ENCODE results near the gene TIMP2. TPM values are rescaled to one million over a fixed set of nuclear protein-coding genes. Genes with fewer than 3 reads are reported as not detected.

Gene TIMP2
- total and polyA plus RNA-seq, 2 of the 13 experiments (the other 11 are each of a cell fraction or from before 2014, with no cell fraction given), result 3.8 to 8.5 TPM

DNA sequence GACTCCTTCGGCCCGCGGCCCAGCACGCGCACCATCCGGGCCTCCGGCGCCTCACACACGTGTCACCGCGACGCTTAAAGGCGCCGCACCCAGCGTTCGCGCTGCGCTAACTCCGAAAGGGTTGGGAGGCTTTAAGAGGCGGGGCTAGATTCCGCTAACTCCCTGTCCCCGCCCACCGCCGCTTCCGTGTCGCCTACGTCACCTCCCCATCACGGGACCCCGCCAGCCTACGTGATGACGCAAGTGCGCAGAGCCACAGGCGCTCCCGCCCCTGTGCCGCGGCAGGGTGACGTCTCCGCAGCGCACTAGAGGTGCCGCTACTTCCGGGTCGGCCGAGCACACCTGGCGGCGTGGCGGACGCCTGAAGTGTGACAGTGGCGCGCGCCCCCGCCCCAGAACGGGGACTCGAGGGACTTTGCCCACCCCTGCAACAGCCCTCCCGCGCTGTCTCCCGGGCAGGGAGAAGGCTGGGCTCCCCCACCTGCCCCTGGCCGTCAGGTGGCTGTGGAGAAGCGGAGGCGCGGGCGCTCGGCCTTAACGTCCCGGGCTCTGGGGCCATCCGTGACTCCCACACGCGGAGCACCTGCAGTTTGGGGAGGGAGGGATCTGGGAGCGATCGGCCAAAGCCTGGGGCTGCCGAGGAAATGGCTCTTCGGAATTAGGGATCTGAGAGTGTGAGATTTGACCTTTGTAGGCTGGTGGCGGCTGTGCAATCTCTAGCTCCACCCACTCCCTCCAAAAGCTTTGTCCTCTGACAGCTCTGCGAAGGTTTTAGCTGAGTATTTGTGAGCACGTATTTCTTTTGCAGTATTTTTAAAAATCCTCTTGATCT, 84.2 kb downstream of the TIMP2 start, which contains the start of gene USP36 (continued):
- TF ChIP-seq ZBTB20 (CRISPR knock-in tag; IDR thresholded peaks at IDR 0.05; ENCODE audit: borderline replicate concordance, low read depth), result peak; percentile 83
- TF ChIP-seq ZNF510 (CRISPR knock-in tag; IDR thresholded peaks at IDR 0.05; ENCODE audit: low read depth), result peak; percentile 93
- TF ChIP-seq, protein P1, sequence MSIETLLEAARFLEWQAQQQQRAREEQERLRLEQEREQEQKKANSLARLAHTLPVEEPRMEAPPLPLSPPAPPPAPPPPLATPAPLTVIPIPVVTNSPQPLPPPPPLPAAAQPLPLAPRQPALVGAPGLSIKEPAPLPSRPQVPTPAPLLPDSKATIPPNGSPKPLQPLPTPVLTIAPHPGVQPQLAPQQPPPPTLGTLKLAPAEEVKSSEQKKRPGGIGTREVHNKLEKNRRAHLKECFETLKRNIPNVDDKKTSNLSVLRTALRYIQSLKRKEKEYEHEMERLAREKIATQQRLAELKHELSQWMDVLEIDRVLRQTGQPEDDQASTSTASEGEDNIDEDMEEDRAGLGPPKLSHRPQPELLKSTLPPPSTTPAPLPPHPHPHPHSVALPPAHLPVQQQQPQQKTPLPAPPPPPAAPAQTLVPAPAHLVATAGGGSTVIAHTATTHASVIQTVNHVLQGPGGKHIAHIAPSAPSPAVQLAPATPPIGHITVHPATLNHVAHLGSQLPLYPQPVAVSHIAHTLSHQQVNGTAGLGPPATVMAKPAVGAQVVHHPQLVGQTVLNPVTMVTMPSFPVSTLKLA (IDR thresholded peaks at IDR 0.05), result peak; percentile 85
- peak; percentile 80; the same call in 1 of the 2 replicates for TF ChIP-seq ZNF773 (CRISPR knock-in tag; IDR thresholded peaks at IDR 0.05; ENCODE audit: borderline replicate concordance)
- TF ChIP-seq CBX2 (IDR thresholded peaks at IDR 0.05; ENCODE audit: low read depth, low read length), result no peak
- no peak for TF ChIP-seq CBX2 (CRISPR knock-in tag; IDR thresholded peaks at IDR 0.05; ENCODE audit: low read depth)
- peak; percentile 70; the same call in 1 of the 2 replicates for TF ChIP-seq MIER2 (CRISPR knock-in tag; IDR thresholded peaks at IDR 0.05)
- TF ChIP-seq CREBL2 (CRISPR knock-in tag; IDR thresholded peaks at IDR 0.05; ENCODE audit: borderline replicate concordance), result 0 out of 2 replicates have a peak, but pooled peaks have one; percentile 7
- peak; percentile 88; the same call in 1 of the 2 replicates for TF ChIP-seq STAT5B (CRISPR knock-in tag; IDR thresholded peaks at IDR 0.05)
- TF ChIP-seq ZNF138 (CRISPR knock-in tag; IDR thresholded peaks at IDR 0.05; ENCODE audit: low read depth), result peak; percentile 26
- TF ChIP-seq, protein P2, sequence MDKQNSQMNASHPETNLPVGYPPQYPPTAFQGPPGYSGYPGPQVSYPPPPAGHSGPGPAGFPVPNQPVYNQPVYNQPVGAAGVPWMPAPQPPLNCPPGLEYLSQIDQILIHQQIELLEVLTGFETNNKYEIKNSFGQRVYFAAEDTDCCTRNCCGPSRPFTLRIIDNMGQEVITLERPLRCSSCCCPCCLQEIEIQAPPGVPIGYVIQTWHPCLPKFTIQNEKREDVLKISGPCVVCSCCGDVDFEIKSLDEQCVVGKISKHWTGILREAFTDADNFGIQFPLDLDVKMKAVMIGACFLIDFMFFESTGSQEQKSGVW (CRISPR knock-in tag; IDR thresholded peaks at IDR 0.05; ENCODE audit: borderline replicate concordance), result no peak
- TF ChIP-seq, protein P3, sequence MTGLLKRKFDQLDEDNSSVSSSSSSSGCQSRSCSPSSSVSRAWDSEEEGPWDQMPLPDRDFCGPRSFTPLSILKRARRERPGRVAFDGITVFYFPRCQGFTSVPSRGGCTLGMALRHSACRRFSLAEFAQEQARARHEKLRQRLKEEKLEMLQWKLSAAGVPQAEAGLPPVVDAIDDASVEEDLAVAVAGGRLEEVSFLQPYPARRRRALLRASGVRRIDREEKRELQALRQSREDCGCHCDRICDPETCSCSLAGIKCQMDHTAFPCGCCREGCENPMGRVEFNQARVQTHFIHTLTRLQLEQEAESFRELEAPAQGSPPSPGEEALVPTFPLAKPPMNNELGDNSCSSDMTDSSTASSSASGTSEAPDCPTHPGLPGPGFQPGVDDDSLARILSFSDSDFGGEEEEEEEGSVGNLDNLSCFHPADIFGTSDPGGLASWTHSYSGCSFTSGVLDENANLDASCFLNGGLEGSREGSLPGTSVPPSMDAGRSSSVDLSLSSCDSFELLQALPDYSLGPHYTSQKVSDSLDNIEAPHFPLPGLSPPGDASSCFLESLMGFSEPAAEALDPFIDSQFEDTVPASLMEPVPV (CRISPR knock-in tag; IDR thresholded peaks at IDR 0.05), result peak; percentile 99
- peak; percentile 96 for TF ChIP-seq ZNF44 (CRISPR knock-in tag; IDR thresholded peaks at IDR 0.05)
- TF ChIP-seq SP4 (CRISPR knock-in tag; IDR thresholded peaks at IDR 0.05), result peak; percentile 100
- peak; percentile 83 for TF ChIP-seq NCOA1 (CRISPR knock-in tag; IDR thresholded peaks at IDR 0.05)
- TF ChIP-seq PATZ1 (CRISPR knock-in tag; IDR thresholded peaks at IDR 0.05), result peak; percentile 80
- peak; percentile 93 for TF ChIP-seq ZNF331 (CRISPR knock-in tag; IDR thresholded peaks at IDR 0.05)
- TF ChIP-seq SPEN (CRISPR knock-in tag; IDR thresholded peaks at IDR 0.05; ENCODE audit: low read depth), result peak; percentile 98
- TF ChIP-seq ZNF75D (CRISPR knock-in tag; IDR thresholded peaks at IDR 0.05; ENCODE audit: borderline replicate concordance), result no peak
- TF ChIP-seq ZNF337 (CRISPR knock-in tag; IDR thresholded peaks at IDR 0.05; ENCODE audit: borderline replicate concordance, low read depth), result peak; percentile 82; the same call in 1 of the 2 replicates
- TF ChIP-seq ELF1 (CRISPR knock-in tag; IDR thresholded peaks at IDR 0.05), result peak; percentile 100
- TF ChIP-seq CEBPG (CRISPR knock-in tag; IDR thresholded peaks at IDR 0.05), result peak; percentile 97
